AG04450 (cell line): ENCODE data around the gene GMPPA. TPM values are rescaled to one million over a fixed set of nuclear protein-coding genes. Genes with fewer than 3 reads are reported as not detected.

Source experiments
- CTCF ChIA-PET: fragments of 300-600, 350-600 bp; formaldehyde crosslinking; extraction: SDS; loops from one replicate; lab custom pipeline; 2022; ENCODE audit warnings: antibody characterized with exemption, inconsistent platforms; lab: Charles Lee
- POLR2A ChIA-PET: fragments of 350-600 bp; formaldehyde crosslinking; extraction: SDS; loops from one replicate; lab custom pipeline; 2021; ENCODE audit warnings: antibody characterized with exemption, inconsistent platforms; lab: Yijun Ruan, JAX
- DNase-seq: peaks from one replicate; pipeline ENCODE4 v3.0.0-alpha.2; 2011; ENCODE audit warnings: low read depth, low spot score
- H3K27ac ChIP-seq: one replicate; pipeline ENCODE4 v1.5.1; 2012; ENCODE audit warnings: low read depth, low read length, control low read depth
- H3K27me3 ChIP-seq: one replicate; pipeline ENCODE4 v1.6.0; 2012; ENCODE audit warnings: low read length; ENCODE audit not compliant: control insufficient read depth, insufficient read depth
- H3K4me3 ChIP-seq: 2 replicates; pipeline ENCODE4 v1.5.1; 2011; ENCODE audit warnings: mild to moderate bottlenecking, low read depth, low read length, control low read depth
- H3K9me3 ChIP-seq: 2 replicates; pipeline ENCODE4 v1.5.1; 2012; ENCODE audit warnings: low read length; ENCODE audit not compliant: control insufficient read depth, insufficient read depth
- CTCF ChIP-seq: IDR thresholded peaks from 2 replicates; pipeline ENCODE4 v1.5.1; 2011; ENCODE audit warnings: low read depth, low read length, control low read depth, inconsistent platforms
- polyA plus RNA-seq: library from polyadenylated mRNA; depleted of rRNA; stranded (reverse); fragments of >200 nt; gene quantifications from 2 replicates; pipeline ENCODE4 v1.2.3, GENCODE V29; 2011

The GMPPA gene
- polyA plus RNA-seq, 1 experiment, result 90.1 TPM

- CTCF ChIA-PET, result interaction anchor here (0.6 to 4.5 kb wide), 31 partner anchors 11 to 301 kb away, joined by 3 to 97 read pairs (median 5); partner anchors contain the start of gene GMPPA
These were observed 11.3 kb downstream of the GMPPA start for GRCh38 chr2:219509780-219510511.

GRCh38 chr2:219510512-219511135, 11.9 kb downstream of the GMPPA start:
- TF ChIP-seq CTCF, result no peak
- Histone ChIP-seq H3K27me3 (peaks cover 53% of the 10 kb centered on the region), H3K9me3 (peaks cover 8% of the 10 kb centered on the region), H3K4me3 (peak overlapping the region; percentile 37; the same call in 1 of the 2 replicates), H3K27ac (no peak overlapping the region)
- ChIA-PET POLR2A (interaction anchor here (0.6 to 2.0 kb wide), 5 partner anchors 10 to 13 kb away, joined by 3 to 18 read pairs (median 3); partner anchors contain the start of gene GMPPA), CTCF (interaction anchor here (0.6 to 4.5 kb wide), 23 partner anchors 10 to 215 kb away, joined by 3 to 97 read pairs (median 7); partner anchors contain the start of gene GMPPA)
- no peak for DNase-seq

More at GRCh38 chr2:219509780-219510511, 11.3 kb downstream of the GMPPA start:
- Histone ChIP-seq H3K4me3 (peak overlapping the region; percentile 37), H3K27ac (no peak overlapping the region), H3K9me3 (peaks cover 8% of the 10 kb centered on the region), H3K27me3 (peaks cover 46% of the 10 kb centered on the region)
- DNase-seq, result no peak
- peak; percentile 79 for TF ChIP-seq CTCF
- POLR2A ChIA-PET, result interaction anchor here (0.6 to 2.0 kb wide), 5 partner anchors 10 to 15 kb away, joined by 3 to 18 read pairs (median 3); partner anchors contain the start of gene GMPPA

DNA sequence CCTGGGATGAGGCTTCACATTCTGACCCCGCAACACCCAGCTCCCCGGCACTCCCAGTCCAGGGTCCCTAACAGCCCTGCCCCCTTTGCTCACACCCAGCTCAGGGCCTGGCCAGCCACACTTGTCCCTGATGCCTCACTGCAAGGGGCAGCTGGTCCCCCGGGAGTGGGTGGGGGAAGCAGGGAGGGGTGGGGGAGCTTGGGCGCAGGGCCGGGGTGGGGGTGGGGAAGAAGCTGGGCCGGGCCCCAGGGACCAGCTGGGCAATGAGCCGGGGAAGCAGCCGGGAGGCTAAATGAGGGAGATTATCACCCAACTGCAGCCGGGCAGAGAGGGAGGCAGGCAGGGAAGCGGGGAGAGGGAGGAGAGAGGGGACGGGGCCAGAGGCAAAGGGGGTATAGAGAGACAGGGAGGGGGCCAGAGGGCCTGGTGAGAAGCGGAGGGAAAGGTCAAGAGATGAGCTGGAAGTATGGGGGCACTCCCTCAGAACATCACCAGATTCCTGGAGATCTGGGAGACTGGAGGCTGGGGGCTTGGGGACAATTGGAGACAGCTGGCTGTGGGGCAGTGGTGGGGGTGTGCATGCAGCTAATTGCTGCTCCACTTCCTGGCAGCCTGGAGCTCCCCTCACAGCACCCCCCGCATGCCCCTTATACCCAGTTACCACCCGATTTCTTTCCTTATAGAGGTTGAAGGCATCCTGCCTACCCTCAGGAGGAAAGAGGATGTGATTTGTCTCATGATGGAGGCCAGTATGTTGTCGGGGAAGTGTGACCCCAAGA, 13.0 kb downstream of the GMPPA start:
- peaks cover 8% of the 10 kb centered on the region for H3K9me3 ChIP-seq
- no peak for TF ChIP-seq CTCF
- peaks cover 63% of the 10 kb centered on the region for H3K27me3 ChIP-seq
- DNase-seq, result no peak
- no peak overlapping the region for H3K27ac ChIP-seq
- ChIA-PET CTCF (interaction anchor here (0.8 to 4.1 kb wide), 8 partner anchors 9 to 110 kb away, joined by 3 to 33 read pairs (median 6); partner anchors contain the start of gene GMPPA), POLR2A (interaction anchor here (0.6 to 1.1 kb wide), 5 partner anchors 9 to 115 kb away, joined by 3 to 8 read pairs (median 5); partner anchors contain the start of gene GMPPA)
- no peak overlapping the region for H3K4me3 ChIP-seq

- ChIA-PET POLR2A (no interaction called here), CTCF (interaction anchor here (0.9 to 4.1 kb wide), 4 partner anchors 17 to 111 kb away, joined by 3 to 33 read pairs (median 4); a partner anchor contains a TSS)
- H3K9me3 ChIP-seq, result peaks cover 8% of the 10 kb centered on the region
- peaks cover 69% of the 10 kb centered on the region for H3K27me3 ChIP-seq
- TF ChIP-seq CTCF, result no peak
- no peak overlapping the region for H3K4me3 ChIP-seq
- H3K27ac ChIP-seq, result no peak overlapping the region
- no peak for DNase-seq
These were observed 14.0 kb downstream of the GMPPA start for GRCh38 chr2:219512524-219513216.
